Right renal cortex interstitium (tissue), 3 donors: ENCODE measurements around the gene ARHGAP8. TPM values are rescaled to one million over a fixed set of nuclear protein-coding genes. Genes with fewer than 3 reads are reported as not detected.
A peak's percentile ranks its signal among the peaks of the same experiment; 100 is the strongest.

Experiments used
- DNase-seq, 3 donors: peaks; one replicate each; pipeline ENCODE4 v3.0.0-alpha.2; 2013; ENCODE audit warnings: low read depth in 3 of 3, low spot score in 2 of 3
- polyA plus RNA-seq, 3 donors: library from polyadenylated mRNA; unstranded; fragments of 120-200 nt; gene quantifications; one replicate each; pipeline ENCODE4 v1.2.1, GENCODE V29; 2013; ENCODE audit not compliant: insufficient read length in 3 of 3

Gene ARHGAP8
- polyA plus RNA-seq, 3 donors, result 21.7 to 23.9 (median 23.4) TPM

GRCh38 chr22:44724416-44724815 is 28.0 kb upstream of the ARHGAP8 start:
- no peak for DNase-seq

- DNase-seq, result no peak
Observed at GRCh38 chr22:44724859-44725258, 27.5 kb upstream of the ARHGAP8 start.

- no peak for DNase-seq
Observed at GRCh38 chr22:44726439-44726838, 25.9 kb upstream of the ARHGAP8 start.

GRCh38 chr22:44727148-44727547 is 25.2 kb upstream of the ARHGAP8 start:
- DNase-seq, result no peak

- no peak for DNase-seq
Observed at GRCh38 chr22:44727709-44728108, 24.7 kb upstream of the ARHGAP8 start.

GRCh38 chr22:44728761-44729324 is 23.5 kb upstream of the ARHGAP8 start:
- no peak for DNase-seq

GRCh38 chr22:44729391-44730021 is 22.9 kb upstream of the ARHGAP8 start:
- peak in 1 of 3 donors; percentile 56 for DNase-seq

GRCh38 chr22:44730022-44730393 is 22.4 kb upstream of the ARHGAP8 start:
- DNase-seq, result no peak

GRCh38 chr22:44730490-44731356 is 21.7 kb upstream of the ARHGAP8 start:
- DNase-seq, result no peak

GRCh38 chr22:44731357-44731970 is 20.9 kb upstream of the ARHGAP8 start:
- no peak for DNase-seq

- no peak for DNase-seq
Observed at GRCh38 chr22:44732017-44732561, 20.3 kb upstream of the ARHGAP8 start.

- no peak for DNase-seq
Observed at GRCh38 chr22:44732661-44733060, 19.7 kb upstream of the ARHGAP8 start.

GRCh38 chr22:44733426-44734106 is 18.8 kb upstream of the ARHGAP8 start:
- DNase-seq, result no peak

- DNase-seq, result no peak
Observed at GRCh38 chr22:44734278-44734677, 18.1 kb upstream of the ARHGAP8 start.

GRCh38 chr22:44734801-44735517 is 17.4 kb upstream of the ARHGAP8 start:
- no peak for DNase-seq

GRCh38 chr22:44735518-44736428 is 16.6 kb upstream of the ARHGAP8 start:
- no peak for DNase-seq

- no peak for DNase-seq
Observed at GRCh38 chr22:44736581-44737405, 15.6 kb upstream of the ARHGAP8 start.
